Activated naive CD8-positive, alpha-beta T cell treated with anti-CD3 and anti-CD28 coated beads, Interleukin-2, amount 10 ng/mL, durations not matched to agents 7 days and 5 days (primary cell): ENCODE results near the gene SLC66A3. TPM values are rescaled to one million over a fixed set of nuclear protein-coding genes. Genes with fewer than 3 reads are reported as not detected.

Experiments used
- ATAC-seq: fragments of 150-1000 bp; cut with Tn5 transposase; one replicate; pipeline ENCODE4 v1.10.0; 2021; ENCODE audit warnings: low read depth, moderate library complexity
- POLR2A ChIA-PET: fragments of 350-600 bp; sonication (Branson Sonifier 250); formaldehyde crosslinking; loops from one replicate; lab custom pipeline; 2021; ENCODE audit warnings: antibody characterized with exemption; lab: Charles Lee
- DNase-seq: peaks from one replicate; pipeline ENCODE4 v3.0.0; 2021
- H3K27ac Mint-ChIP-seq: one replicate; pipeline ENCODE4 v1.8.0; 2022; ENCODE audit warnings: mild to moderate bottlenecking, mixed read lengths
- H3K27me3 Mint-ChIP-seq: one replicate; pipeline ENCODE4 v1.8.0; 2022; ENCODE audit warnings: mild to moderate bottlenecking, moderate library complexity, mixed read lengths
- H3K36me3 Mint-ChIP-seq: one replicate; pipeline ENCODE4 v1.8.0; 2021; ENCODE audit warnings: mild to moderate bottlenecking, mixed read lengths
- H3K4me1 Mint-ChIP-seq: one replicate; pipeline ENCODE4 v1.8.0; 2021; ENCODE audit warnings: mixed read lengths
- H3K4me3 Mint-ChIP-seq: one replicate; pipeline ENCODE4 v1.8.0; 2022; ENCODE audit warnings: mild to moderate bottlenecking, moderate library complexity, mixed read lengths
- H3K9me3 Mint-ChIP-seq: one replicate; pipeline ENCODE4 v1.8.0; 2021; ENCODE audit warnings: mixed read lengths
- total RNA-seq, 2 experiments: library from RNA; stranded (reverse); gene quantifications; one replicate each; pipeline ENCODE4 v1.2.3, GENCODE V29; 2021

The SLC66A3 gene
- total RNA-seq, 2 experiments from 2014 or later: 19.0 to 20.8 TPM

DNA sequence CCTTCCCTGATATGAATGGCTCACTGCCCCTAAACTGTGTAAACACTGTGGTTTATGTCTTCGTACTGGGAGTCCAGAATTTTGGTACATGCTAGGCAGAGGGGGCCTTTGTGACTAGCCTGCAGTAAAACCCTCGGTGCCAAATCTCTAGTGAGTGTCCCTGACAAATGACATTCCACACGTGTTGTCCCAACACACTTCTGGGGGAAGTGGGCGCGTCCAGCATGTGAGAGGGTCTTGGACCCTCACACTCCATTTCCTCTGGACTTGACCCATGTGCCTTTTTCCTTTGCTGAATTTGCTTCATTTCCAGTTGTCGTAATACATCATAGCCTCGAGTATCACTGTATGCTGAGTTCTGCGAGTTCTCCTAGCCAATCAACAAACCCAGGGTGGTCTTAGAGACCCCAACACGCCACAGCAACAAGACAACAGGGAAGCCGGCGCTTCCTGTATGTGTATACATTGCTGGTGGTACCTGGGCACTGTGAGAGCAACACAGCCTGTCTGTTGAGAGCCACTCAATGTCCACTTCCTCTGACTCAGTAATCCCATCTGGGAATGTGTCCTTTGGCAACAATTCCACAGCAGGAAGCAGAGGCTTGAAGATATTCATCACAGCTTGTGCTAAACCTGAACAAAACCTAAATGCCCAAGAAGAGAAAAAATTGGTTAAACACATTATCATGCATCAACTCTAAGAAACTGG lies 26.9 kb upstream of the SLC66A3 start:
- ATAC-seq (no peak), DNase-seq (no peak)
- POLR2A ChIA-PET: no interaction called here
- Mint-ChIP-seq H3K27me3 (peaks cover 2% of the 10 kb centered on the region), H3K36me3 (no peaks in the 10 kb centered on the region), H3K9me3 (no peaks in the 10 kb centered on the region), H3K4me1 (peaks cover 16% of the 10 kb centered on the region), H3K4me3 (no peak overlapping the region), H3K27ac (no peak overlapping the region)

- Mint-ChIP-seq H3K4me3 (peak overlapping the region; percentile 74), H3K4me1 (peaks cover 15% of the 10 kb centered on the region), H3K9me3 (no peaks in the 10 kb centered on the region), H3K27me3 (peaks cover 2% of the 10 kb centered on the region), H3K27ac (no peak overlapping the region), H3K36me3 (no peaks in the 10 kb centered on the region)
- DNase-seq: peak; percentile 82
- ATAC-seq: peak; percentile 84
- POLR2A ChIA-PET: interaction anchor here (0.7 to 1.4 kb wide), 4 partner anchors 25 to 1057 kb away, joined by 3 to 4 read pairs (median 3); partner anchors contain the start of gene SLC66A3
These were observed 25.4 kb upstream of the SLC66A3 start for GRCh38 chr2:11129598-11130449.

- ATAC-seq (no peak), DNase-seq (no peak)
- peaks cover 15% of the 10 kb centered on the region for H3K4me1 Mint-ChIP-seq
- H3K9me3 Mint-ChIP-seq: no peaks in the 10 kb centered on the region
- no peak overlapping the region for H3K27ac Mint-ChIP-seq
- H3K27me3 Mint-ChIP-seq: peaks cover 2% of the 10 kb centered on the region
- POLR2A ChIA-PET: interaction anchor here (0.8 kb wide), 1 partner anchor 319 kb away, joined by 4 read pairs; the partner anchor contains the start of gene PDIA6
- no peaks in the 10 kb centered on the region for H3K36me3 Mint-ChIP-seq
- H3K4me3 Mint-ChIP-seq: peak overlapping the region; percentile 42
These were observed 23.9 kb upstream of the SLC66A3 start for GRCh38 chr2:11131166-11131920.

DNA sequence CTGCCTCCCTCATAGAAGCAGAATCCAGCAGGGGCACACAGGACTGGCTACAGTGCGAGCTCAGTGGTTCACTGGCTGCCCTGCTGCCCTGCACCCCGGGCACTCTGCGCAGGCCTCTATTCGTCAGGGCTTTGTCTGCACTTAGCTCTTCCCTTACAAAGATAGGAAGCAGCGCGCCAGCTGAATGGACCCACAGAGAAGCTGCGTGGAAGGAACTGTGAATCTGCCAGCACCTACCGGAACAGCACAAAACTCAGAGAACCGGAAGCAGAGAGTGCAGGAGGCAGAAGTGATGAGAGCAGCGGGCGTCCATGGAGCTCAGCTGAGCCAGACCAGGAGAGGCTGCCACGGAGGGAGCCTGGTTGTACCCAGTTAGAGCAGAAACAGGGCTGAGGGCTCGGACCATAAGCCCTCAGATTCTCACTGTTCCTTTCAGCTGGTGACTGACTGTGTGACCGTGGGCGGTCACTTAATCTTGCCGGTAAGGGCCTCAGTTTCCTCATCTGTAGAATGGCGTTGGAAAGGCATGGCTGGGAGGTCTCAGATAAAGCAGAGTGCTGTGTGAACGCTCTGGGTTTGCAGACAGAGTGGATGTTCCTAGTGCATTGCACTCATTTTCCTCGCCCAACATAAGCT lies 23.1 kb upstream of the SLC66A3 start:
- POLR2A ChIA-PET: interaction anchor here (0.8 to 1.5 kb wide), 7 partner anchors 20 to 451 kb away, joined by 3 to 9 read pairs (median 3); partner anchors contain the start of genes E2F6, PDIA6 and SLC66A3
- no peak for DNase-seq
- H3K9me3 Mint-ChIP-seq: no peaks in the 10 kb centered on the region
- peak overlapping the region; percentile 88 for H3K4me3 Mint-ChIP-seq
- H3K27ac Mint-ChIP-seq: peak overlapping the region; percentile 91
- peaks cover 2% of the 10 kb centered on the region for H3K27me3 Mint-ChIP-seq
- ATAC-seq: no peak
- peaks cover 15% of the 10 kb centered on the region for H3K4me1 Mint-ChIP-seq
- H3K36me3 Mint-ChIP-seq: no peaks in the 10 kb centered on the region

- no peak for ATAC-seq
- DNase-seq: no peak
- no peaks in the 10 kb centered on the region for H3K9me3 Mint-ChIP-seq
- peak overlapping the region; percentile 91 for H3K27ac Mint-ChIP-seq
- H3K27me3 Mint-ChIP-seq: peaks cover 2% of the 10 kb centered on the region
- peaks cover 15% of the 10 kb centered on the region for H3K4me1 Mint-ChIP-seq
- POLR2A ChIA-PET: interaction anchor here (0.8 to 1.5 kb wide), 7 partner anchors 19 to 450 kb away, joined by 3 to 9 read pairs (median 3); partner anchors contain the start of genes E2F6, PDIA6 and SLC66A3
- peak overlapping the region; percentile 88 for H3K4me3 Mint-ChIP-seq
- H3K36me3 Mint-ChIP-seq: no peaks in the 10 kb centered on the region
These were observed 21.9 kb upstream of the SLC66A3 start for GRCh38 chr2:11133238-11133935.

GRCh38 chr2:11133936-11134320 lies 21.3 kb upstream of the SLC66A3 start:
- DNase-seq (no peak), ATAC-seq (no peak)
- Mint-ChIP-seq H3K4me1 (peaks cover 15% of the 10 kb centered on the region), H3K27me3 (peaks cover 2% of the 10 kb centered on the region), H3K27ac (no peak overlapping the region), H3K9me3 (no peaks in the 10 kb centered on the region), H3K36me3 (no peaks in the 10 kb centered on the region), H3K4me3 (no peak overlapping the region)
- POLR2A ChIA-PET: no interaction called here

DNA sequence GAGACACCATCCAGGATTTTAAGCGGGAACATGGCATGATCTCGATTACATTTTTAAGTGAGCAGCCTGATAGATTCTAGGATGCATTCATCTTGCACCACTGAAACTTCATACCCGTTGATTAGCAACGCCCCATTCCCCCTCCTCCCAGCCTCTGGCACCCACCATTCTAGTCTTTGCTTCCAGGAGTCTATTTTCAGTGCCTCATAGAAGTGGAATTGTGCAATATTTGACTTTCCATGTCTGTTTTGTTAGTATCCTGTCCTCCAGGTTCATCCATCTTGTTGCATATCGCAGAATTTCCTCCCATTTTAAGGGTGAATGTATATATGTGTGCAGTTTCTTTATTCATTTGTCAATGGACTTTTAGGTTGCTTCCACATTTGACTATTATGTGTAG lies 20.9 kb upstream of the SLC66A3 start:
- H3K27me3 Mint-ChIP-seq: peaks cover 2% of the 10 kb centered on the region
- no peak overlapping the region for H3K27ac Mint-ChIP-seq
- H3K4me3 Mint-ChIP-seq: no peak overlapping the region
- DNase-seq: no peak
- no peaks in the 10 kb centered on the region for H3K9me3 Mint-ChIP-seq
- no peaks in the 10 kb centered on the region for H3K36me3 Mint-ChIP-seq
- POLR2A ChIA-PET: no interaction called here
- H3K4me1 Mint-ChIP-seq: peaks cover 15% of the 10 kb centered on the region
- no peak for ATAC-seq

GRCh38 chr2:11140492-11140891 lies 14.8 kb upstream of the SLC66A3 start:
- Mint-ChIP-seq H3K4me1 (no peaks in the 10 kb centered on the region), H3K4me3 (no peak overlapping the region), H3K27me3 (peaks cover 2% of the 10 kb centered on the region), H3K9me3 (no peaks in the 10 kb centered on the region), H3K27ac (no peak overlapping the region), H3K36me3 (no peaks in the 10 kb centered on the region)
- ATAC-seq (no peak), DNase-seq (no peak)
- POLR2A ChIA-PET: no interaction called here

DNA sequence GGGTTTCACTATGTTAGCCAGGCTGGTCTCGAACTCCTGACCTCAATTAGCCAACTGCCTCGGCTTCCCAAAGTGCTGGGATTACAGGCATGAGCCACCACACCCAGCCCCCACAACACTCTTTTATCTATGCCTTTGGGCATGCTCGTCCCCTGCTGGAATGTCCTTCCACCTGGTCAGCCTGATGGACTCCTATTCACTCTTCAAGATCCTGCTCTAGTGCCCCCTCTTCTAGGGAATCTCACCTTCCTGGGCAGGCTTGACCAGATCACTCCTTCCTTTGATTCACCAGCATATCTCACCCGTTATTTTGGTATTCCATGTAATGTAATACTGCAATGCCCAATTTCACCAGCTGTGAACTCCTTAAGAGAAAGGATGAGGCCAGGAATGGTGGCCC lies 13.9 kb upstream of the SLC66A3 start:
- ATAC-seq: no peak
- no peak overlapping the region for H3K4me3 Mint-ChIP-seq
- H3K36me3 Mint-ChIP-seq: no peaks in the 10 kb centered on the region
- no peak overlapping the region for H3K27ac Mint-ChIP-seq
- peaks cover 2% of the 10 kb centered on the region for H3K27me3 Mint-ChIP-seq
- no peaks in the 10 kb centered on the region for H3K9me3 Mint-ChIP-seq
- POLR2A ChIA-PET: no interaction called here
- H3K4me1 Mint-ChIP-seq: no peaks in the 10 kb centered on the region
- DNase-seq: no peak

- Mint-ChIP-seq H3K9me3 (no peaks in the 10 kb centered on the region), H3K36me3 (no peaks in the 10 kb centered on the region), H3K4me1 (no peaks in the 10 kb centered on the region), H3K4me3 (no peak overlapping the region), H3K27ac (no peak overlapping the region), H3K27me3 (peaks cover 2% of the 10 kb centered on the region)
- POLR2A ChIA-PET: interaction anchor here (0.6 kb wide), 1 partner anchor 27 kb away, joined by 4 read pairs; no protein-coding TSS in a partner anchor
- no peak for DNase-seq
- ATAC-seq: no peak
These were observed 12.9 kb upstream of the SLC66A3 start for GRCh38 chr2:11142330-11142729.

DNA sequence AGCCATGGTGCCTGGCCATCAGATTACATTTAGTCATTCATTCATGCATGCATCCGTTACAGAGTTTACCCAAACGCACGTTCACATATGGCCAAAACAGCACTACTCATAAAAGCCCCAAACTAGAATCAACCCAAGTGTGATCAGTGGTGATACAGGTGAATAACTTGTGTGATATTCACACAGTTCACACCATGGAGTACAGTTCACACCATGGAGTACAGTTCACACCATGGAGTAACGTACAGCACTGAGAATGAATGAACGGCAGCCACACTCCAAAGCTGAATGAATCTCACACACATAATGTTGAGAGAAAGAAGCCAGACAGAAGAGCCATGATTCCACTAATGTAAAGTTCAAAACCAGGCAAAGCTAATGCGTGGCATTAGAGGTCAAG lies 12.3 kb upstream of the SLC66A3 start:
- ATAC-seq (no peak), DNase-seq (no peak)
- H3K9me3 Mint-ChIP-seq: no peaks in the 10 kb centered on the region
- peaks cover 2% of the 10 kb centered on the region for H3K27me3 Mint-ChIP-seq
- no peak overlapping the region for H3K27ac Mint-ChIP-seq
- H3K4me3 Mint-ChIP-seq: no peak overlapping the region
- POLR2A ChIA-PET: interaction anchor here (1.2 kb wide), 1 partner anchor 12 kb away, joined by 3 read pairs; the partner anchor contains the start of gene SLC66A3
- no peaks in the 10 kb centered on the region for H3K36me3 Mint-ChIP-seq
- H3K4me1 Mint-ChIP-seq: no peaks in the 10 kb centered on the region

- Mint-ChIP-seq H3K9me3 (no peaks in the 10 kb centered on the region), H3K4me3 (no peak overlapping the region), H3K27ac (no peak overlapping the region), H3K4me1 (no peaks in the 10 kb centered on the region), H3K27me3 (peaks cover 2% of the 10 kb centered on the region), H3K36me3 (no peaks in the 10 kb centered on the region)
- no peak for ATAC-seq
- POLR2A ChIA-PET: interaction anchor here (1.2 kb wide), 1 partner anchor 11 kb away, joined by 3 read pairs; the partner anchor contains the start of gene SLC66A3
- no peak for DNase-seq
These were observed 11.1 kb upstream of the SLC66A3 start for GRCh38 chr2:11144077-11144737.
